Measurements from ENCODE around the gene DERL2. TPM values are rescaled to one million over a fixed set of nuclear protein-coding genes. Genes with fewer than 3 reads are reported as not detected.

The DERL2 gene
- total RNA-seq, 6 donors from 2014 or later, result 6.3 to 60.5 (median 30.8) TPM

GRCh38 chr17:5473906-5474305 is 12.1 kb downstream of the DERL2 start:
- no peak for DNase-seq
- H3K36me3 ChIP-seq, result peaks cover 22 to 69% (median 51%) of the 10 kb centered on the region in 4 donors
- 90 to 96% methylated on average over 2 of the region's 2 CpGs for WGBS, 2 donors
- H3K4me3 ChIP-seq, result no peak overlapping the region
- H3K9me3 ChIP-seq, result no peaks in the 10 kb centered on the region
- H3K4me1 ChIP-seq, result peaks cover 0 to 9% (median 5%) of the 10 kb centered on the region in 4 donors
- no peak for TF ChIP-seq POLR2AphosphoS5 (IDR thresholded peaks at IDR 0.05)
- H3K27me3 ChIP-seq, result no peaks in the 10 kb centered on the region
- ATAC-seq (ENCODE audit: low FRiP score in 2 of 2), result no peak
- no peak overlapping the region for H3K27ac ChIP-seq

GRCh38 chr17:5472511-5472910 is 13.5 kb downstream of the DERL2 start:
- 89 to 96% methylated on average over 3 of the region's 3 CpGs for whole genome bisulfite sequencing, 2 donors
- Histone ChIP-seq H3K9me3 (no peaks in the 10 kb centered on the region), H3K36me3 (peaks cover 8 to 56% (median 37%) of the 10 kb centered on the region in 4 donors), H3K4me3 (no peak overlapping the region), H3K27ac (no peak overlapping the region), H3K4me1 (peaks cover 6 to 16% (median 11%) of the 10 kb centered on the region in 4 donors), H3K27me3 (no peaks in the 10 kb centered on the region)
- DNase-seq, result no peak
- TF ChIP-seq POLR2A (IDR thresholded peaks at IDR 0.05) (no peak), EP300 (IDR thresholded peaks at IDR 0.05) (no peak), POLR2AphosphoS5 (IDR thresholded peaks at IDR 0.05) (no peak)
- TF ChIP-seq, protein P1, sequence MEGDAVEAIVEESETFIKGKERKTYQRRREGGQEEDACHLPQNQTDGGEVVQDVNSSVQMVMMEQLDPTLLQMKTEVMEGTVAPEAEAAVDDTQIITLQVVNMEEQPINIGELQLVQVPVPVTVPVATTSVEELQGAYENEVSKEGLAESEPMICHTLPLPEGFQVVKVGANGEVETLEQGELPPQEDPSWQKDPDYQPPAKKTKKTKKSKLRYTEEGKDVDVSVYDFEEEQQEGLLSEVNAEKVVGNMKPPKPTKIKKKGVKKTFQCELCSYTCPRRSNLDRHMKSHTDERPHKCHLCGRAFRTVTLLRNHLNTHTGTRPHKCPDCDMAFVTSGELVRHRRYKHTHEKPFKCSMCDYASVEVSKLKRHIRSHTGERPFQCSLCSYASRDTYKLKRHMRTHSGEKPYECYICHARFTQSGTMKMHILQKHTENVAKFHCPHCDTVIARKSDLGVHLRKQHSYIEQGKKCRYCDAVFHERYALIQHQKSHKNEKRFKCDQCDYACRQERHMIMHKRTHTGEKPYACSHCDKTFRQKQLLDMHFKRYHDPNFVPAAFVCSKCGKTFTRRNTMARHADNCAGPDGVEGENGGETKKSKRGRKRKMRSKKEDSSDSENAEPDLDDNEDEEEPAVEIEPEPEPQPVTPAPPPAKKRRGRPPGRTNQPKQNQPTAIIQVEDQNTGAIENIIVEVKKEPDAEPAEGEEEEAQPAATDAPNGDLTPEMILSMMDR (IDR thresholded peaks at IDR 0.05), result no peak
- no peak for ATAC-seq (ENCODE audit: low FRiP score in 2 of 2)

DNA sequence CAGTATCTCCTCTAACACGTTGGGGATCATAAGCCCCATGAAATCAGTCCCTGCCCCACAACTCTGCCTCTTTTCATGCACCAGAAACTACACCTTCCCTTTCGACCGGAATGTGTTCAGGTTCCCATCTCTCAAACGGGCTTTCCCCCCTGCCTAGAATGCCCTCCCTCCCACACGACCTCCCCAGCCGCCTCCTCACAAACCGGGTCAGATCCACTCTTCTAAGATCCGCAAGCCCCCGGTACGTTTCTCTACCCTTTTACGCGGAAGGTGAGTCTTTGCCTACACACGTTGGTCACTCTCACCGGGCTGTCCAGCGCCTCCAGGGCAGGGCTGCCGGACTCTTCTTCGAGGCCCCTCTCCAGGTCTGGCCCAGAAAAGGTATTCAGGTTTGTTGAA is 17.9 kb downstream of the DERL2 start:
- Histone ChIP-seq H3K9me3 (no peaks in the 10 kb centered on the region), H3K4me1 (peaks cover 17 to 31% (median 21%) of the 10 kb centered on the region in 4 donors), H3K4me3 (peak overlapping the region; percentile 62 to 98 (median 94)), H3K27ac (peak overlapping the region in 3 of 4 donors; percentile 74 to 79 (median 78)), H3K36me3 (peaks cover 0 to 11% (median 2%) of the 10 kb centered on the region in 4 donors), H3K27me3 (no peaks in the 10 kb centered on the region)
- TF ChIP-seq POLR2AphosphoS5 (IDR thresholded peaks at IDR 0.05), result no peak
- TF ChIP-seq EP300 (IDR thresholded peaks at IDR 0.05), result no peak
- TF ChIP-seq, protein P1 (IDR thresholded peaks at IDR 0.05), result no peak
- no peak for TF ChIP-seq POLR2A (IDR thresholded peaks at IDR 0.05)
- ATAC-seq (ENCODE audit: low FRiP score in 2 of 2) (peak; percentile 15 to 16), DNase-seq (no peak)
- WGBS, 2 donors, result 0 to 1% methylated on average over 16 to 17 of the region's 17 CpGs

DNA sequence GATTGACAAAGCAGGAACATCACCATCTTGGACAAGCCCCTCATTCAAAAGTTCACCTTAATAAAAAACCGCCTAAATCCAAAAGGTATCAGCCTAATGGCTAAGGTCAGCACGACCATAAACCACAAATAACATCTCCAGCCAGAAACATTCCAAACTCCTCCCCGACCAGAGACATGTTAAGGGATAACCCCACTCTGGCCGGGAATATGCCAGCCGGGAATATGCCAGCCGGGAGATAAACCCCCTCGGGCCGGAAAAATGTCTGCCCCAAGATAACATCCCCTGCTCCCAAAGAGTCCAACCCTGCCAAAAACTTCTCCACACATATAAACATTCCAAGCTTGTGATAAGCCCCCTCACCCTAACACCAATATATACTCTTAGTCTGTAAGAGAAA is 18.6 kb downstream of the DERL2 start:
- ATAC-seq (ENCODE audit: low FRiP score in 2 of 2) (no peak), DNase-seq (no peak)
- Histone ChIP-seq H3K27me3 (no peaks in the 10 kb centered on the region), H3K27ac (no peak overlapping the region), H3K4me3 (peak overlapping the region; percentile 62 to 98 (median 94)), H3K9me3 (no peaks in the 10 kb centered on the region), H3K36me3 (peaks cover 0 to 5% (median 0%) of the 10 kb centered on the region in 4 donors), H3K4me1 (peaks cover 17 to 31% (median 21%) of the 10 kb centered on the region in 4 donors)
- WGBS, 2 donors, result 10 to 12% methylated on average over 7 to 8 of the region's 8 CpGs
- TF ChIP-seq EP300 (IDR thresholded peaks at IDR 0.05) (no peak), POLR2A (IDR thresholded peaks at IDR 0.05) (no peak), POLR2AphosphoS5 (IDR thresholded peaks at IDR 0.05) (no peak)
- TF ChIP-seq, protein P1 (IDR thresholded peaks at IDR 0.05), result no peak

GRCh38 chr17:5466295-5466694 is 19.7 kb downstream of the DERL2 start:
- no peaks in the 10 kb centered on the region for H3K9me3 ChIP-seq
- TF ChIP-seq EP300 (IDR thresholded peaks at IDR 0.05) (no peak), POLR2AphosphoS5 (IDR thresholded peaks at IDR 0.05) (no peak)
- no peak for DNase-seq
- no peak for ATAC-seq (ENCODE audit: low FRiP score in 2 of 2)
- peaks cover 17 to 31% (median 21%) of the 10 kb centered on the region in 4 donors for H3K4me1 ChIP-seq
- H3K4me3 ChIP-seq, result no peak overlapping the region
- H3K27me3 ChIP-seq, result no peaks in the 10 kb centered on the region
- 90 to 94% methylated on average over 4 of the region's 4 CpGs for WGBS, 2 donors
- H3K27ac ChIP-seq, result no peak overlapping the region
- H3K36me3 ChIP-seq, result peaks cover 0 to 12% (median 2%) of the 10 kb centered on the region in 4 donors
